CD4-positive, alpha-beta T cell treated with Interleukin-4 for 1 hour (primary cell): ENCODE measurements around the gene FHL3.
"Not testable (repeated sequence)": the region's sequence is repeated elsewhere in the genome, so short reads cannot be mapped to it uniquely, and the experiment has no call there.

Experiments used
- DNase-seq, 2 donors: peaks; one replicate each; pipeline ENCODE4 v3.0.0-alpha.2; 2020 to 2022

The FHL3 gene

GRCh38 chr1:37983546-37983945 is 21.8 kb downstream of the FHL3 start:
- DNase-seq: no peak

DNA sequence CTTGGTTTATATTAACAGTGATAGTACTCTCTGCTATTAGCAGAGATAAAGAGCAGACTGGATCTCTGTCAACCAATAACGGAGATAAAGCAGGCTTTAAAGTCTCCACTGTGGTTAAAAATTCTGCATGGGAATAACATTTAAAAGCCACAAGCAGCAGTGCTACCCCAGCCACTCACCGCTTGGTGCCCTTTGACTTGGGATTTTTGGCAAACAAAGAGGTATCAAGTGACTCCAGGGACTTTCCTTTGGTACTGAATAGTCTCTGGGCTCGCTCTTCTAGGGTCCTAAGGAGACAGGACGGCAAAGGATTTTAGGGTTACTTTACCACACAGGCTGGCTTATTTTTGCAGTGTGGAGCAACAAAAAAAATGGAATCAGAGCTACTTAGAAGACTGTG is 26.8 kb downstream of the FHL3 start:
- no peak for DNase-seq

GRCh38 chr1:37975083-37975482 is 30.2 kb downstream of the FHL3 start:
- not testable (repeated sequence) for DNase-seq

GRCh38 chr1:37974567-37974966 is 30.7 kb downstream of the FHL3 start:
- DNase-seq: no peak

- not testable (repeated sequence) for DNase-seq
Measured at GRCh38 chr1:37973684-37974083, 31.6 kb downstream of the FHL3 start.

- DNase-seq: no peak
Measured at GRCh38 chr1:37965301-37965700, 40.0 kb downstream of the FHL3 start.

DNA sequence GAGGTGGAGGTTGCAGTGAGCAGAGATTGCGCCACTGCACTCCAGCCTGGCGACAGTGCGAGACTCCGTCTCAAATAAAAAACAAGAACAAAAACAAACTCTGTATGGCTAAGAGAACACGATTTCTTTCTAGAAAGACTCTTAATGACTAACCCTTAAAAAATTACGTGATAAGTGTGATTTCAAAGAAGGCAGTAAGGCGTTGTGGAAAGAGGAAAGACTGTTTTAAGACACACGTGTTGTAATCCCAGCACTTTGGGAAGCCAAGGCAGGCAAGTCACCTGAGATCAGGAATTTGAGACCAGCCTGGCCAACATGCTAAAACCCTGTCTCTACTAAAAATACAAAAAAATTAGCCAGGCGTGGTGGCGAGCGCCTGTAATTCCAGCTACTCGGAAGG is 41.2 kb downstream of the FHL3 start:
- DNase-seq: not testable (repeated sequence)

DNA sequence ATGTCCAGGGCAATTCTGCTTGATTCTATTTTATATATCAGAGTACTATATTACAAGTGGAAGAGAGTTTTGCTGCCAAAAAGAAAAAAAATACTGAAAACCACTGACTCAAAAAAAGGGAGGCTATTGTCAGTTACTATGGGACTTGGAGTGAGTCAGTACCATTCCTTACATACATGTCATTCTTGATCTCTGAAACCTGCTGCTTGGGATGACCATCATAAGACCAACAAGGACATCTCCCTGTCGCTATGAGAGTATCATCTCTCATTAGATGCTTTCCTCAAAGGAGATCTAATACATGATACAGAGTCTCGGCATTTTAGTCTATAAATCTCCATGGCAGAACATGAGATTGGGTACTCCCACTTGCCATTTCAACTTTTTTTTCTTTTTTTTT is 46.6 kb downstream of the FHL3 start:
- DNase-seq: no peak

GRCh38 chr1:37955685-37956084 is 49.6 kb downstream of the FHL3 start:
- no peak for DNase-seq

DNA sequence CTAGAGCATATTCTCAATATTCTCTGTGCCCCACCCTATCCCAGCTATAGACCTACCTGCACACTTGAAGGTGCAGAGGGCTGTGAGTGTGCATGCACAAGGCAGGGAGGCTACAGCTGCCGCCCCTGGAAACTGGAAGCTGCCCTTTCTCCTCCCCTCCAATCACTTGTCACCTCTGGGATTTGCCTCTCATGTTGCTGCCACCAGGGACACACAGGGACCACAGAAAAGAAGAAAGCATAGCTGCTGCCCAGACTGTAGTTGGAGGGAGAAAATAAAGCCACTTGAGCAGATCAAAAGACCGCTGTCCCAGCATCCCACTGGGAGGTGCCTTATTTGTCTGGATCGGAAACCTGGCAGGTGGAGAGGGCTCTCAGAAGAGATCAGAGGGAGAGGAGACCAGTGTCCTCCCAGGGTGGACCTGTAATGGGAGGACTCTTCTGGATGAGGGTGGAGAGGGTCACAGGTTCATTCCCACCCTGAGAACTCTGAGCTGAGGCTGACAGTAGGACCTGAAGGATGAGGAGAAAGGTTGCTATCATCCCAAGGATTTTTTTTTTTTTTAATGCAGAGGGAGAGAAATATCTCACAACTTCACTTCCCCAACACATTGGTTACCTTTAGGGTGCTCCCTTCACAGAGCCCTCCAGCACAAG is 50.9 kb downstream of the FHL3 start:
- DNase-seq: no peak

DNA sequence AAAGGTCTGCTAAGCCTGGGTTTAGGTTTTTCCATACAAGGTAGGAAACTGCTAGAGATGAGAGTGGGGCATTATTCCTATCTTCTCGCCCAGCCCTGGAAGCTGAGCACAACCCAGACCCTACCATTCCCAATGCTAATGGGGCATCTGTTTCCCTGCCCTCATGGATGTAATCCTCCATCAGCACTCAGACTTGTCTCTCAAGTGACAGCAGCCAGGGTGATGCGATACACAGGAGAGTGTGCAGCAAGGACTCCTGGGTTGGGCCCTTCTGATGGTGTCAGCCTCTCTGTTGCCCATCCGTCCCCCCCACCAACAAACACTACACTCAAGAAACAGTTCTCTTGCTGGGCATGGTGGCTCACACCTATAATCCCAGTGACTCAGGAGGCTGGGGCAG is 52.6 kb downstream of the FHL3 start:
- no peak for DNase-seq

DNA sequence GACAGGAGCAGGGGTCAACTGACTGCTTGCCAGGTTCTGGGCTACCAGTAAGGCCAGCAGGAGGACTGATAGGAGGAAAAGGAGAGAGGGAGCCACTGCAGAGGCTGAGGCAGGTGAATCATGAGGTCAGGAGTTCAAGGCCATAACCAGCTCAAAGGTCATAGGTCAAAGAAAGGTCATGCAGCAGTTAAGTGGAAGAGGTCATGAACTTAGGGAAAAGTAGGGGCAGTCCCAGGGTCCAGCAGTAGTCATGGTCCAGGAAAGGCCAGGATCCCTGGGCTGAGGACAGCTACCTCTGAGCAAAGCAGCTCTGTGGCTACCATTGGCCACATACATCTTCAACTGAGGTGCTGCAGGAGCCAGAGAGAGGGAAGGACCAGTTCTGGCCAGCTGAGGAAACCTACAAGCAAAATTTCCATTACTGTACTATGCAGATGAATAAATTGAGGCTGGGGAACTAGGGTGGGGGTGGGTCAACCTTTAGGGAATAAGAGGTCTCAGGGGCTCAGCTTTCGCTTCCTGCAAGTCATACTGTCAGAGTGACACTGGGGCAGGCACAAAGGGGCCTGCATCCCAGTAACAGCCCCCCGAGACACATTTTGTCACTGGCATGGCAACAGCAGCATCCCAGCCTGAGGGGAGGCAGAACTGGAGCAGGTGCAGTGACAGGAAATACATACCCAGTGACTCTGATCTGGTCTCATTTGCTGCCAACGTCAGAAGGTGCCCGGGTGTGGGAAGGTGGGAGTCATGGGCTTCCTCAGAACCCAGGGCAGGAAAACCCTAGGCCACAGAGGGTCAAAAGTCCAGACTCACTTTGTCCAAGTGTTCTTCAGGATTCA is 53.3 kb downstream of the FHL3 start:
- no peak for DNase-seq

DNA sequence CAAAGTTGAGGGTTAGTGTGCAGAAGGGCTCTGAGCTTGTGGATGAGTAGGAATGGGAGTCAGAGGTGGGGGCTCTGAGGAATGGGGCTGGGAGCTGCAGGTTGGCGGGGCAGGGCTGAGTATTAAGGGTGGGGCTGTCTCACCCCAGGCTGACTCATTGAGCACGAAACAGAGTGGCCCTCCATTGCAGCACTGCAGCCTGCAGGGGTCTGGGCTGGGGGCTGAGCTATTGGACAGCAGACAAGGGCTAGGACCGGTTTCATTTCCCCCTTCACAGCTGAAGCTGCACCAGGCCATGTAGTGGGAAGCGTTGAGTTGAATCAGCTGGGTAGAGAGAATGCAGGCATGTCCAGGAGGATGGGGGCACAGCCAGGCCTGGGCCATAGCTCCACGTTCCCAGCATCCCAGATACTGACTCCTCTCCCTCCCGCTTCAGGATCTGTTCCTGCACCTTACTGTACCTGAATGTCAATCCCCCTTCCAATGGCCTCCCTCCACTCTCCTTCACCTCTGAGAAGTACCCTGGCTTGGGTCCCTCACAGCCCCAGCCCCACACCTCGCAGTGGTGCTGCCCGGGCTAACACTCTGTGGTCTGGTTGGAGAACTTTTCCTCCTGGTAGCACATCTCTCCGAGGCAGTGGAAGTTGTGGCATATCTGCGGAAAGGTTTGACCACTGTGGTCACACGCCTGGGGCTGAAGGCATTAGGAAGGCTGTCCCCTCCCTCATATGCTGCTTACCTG is 54.1 kb downstream of the FHL3 start:
- DNase-seq: no peak

GRCh38 chr1:37949524-37950152 is 55.7 kb downstream of the FHL3 start:
- no peak for DNase-seq

DNA sequence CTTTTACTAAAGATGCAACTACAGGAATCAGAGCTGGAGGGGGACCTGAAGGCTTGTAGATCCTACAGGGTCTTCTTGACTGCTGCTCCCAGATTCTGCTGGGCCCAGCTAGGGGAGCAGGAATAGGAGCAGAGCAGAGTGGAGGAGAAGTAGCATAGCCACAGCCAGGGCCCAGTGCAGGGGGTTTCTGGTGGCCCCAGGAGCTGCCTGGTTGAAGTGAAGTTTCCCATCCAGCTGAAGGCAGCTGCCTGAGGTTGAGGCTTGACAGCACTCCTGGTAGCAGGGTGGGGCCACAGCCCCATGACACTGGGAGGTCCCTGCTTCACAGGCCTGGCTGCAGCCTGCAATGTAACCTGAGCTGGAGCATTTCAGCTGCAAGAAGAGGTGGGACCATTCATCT is 56.5 kb downstream of the FHL3 start:
- no peak for DNase-seq

DNA sequence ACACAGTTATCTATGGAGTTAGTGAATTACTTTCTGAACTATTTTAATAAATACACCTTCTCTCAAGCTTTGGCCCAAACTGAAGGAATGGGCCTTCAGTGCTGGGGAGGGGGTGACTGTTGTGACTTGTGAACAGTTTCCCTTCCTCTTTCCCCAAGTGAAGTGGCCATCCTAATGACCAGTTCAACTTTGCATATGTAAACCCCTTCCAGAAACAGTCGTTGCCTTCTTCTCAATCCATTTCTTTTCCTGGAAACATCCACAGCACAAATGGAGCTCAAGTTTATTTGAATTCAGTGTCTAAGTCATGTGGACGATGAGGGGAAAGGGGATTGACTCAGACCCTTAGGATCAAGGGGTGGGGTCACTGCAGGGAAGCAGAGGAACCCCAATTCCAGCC is 57.1 kb downstream of the FHL3 start:
- no peak for DNase-seq

- DNase-seq: no peak
Measured at GRCh38 chr1:37947364-37947763, 58.0 kb downstream of the FHL3 start.
